Dedifferentiated amniotic fluid mesenchymal stem cell (primary cell): Measurements from ENCODE around the gene KRTAP29-1.
"Not testable (repeated sequence)": the region's sequence is repeated elsewhere in the genome, so short reads cannot be mapped to it uniquely, and the experiment has no call there.

Experiments used
- DNase-seq: peaks from one replicate; pipeline ENCODE4 v3.0.0-alpha.2; 2016; ENCODE audit errors: extremely low spot score

KRTAP29-1 gene

DNA sequence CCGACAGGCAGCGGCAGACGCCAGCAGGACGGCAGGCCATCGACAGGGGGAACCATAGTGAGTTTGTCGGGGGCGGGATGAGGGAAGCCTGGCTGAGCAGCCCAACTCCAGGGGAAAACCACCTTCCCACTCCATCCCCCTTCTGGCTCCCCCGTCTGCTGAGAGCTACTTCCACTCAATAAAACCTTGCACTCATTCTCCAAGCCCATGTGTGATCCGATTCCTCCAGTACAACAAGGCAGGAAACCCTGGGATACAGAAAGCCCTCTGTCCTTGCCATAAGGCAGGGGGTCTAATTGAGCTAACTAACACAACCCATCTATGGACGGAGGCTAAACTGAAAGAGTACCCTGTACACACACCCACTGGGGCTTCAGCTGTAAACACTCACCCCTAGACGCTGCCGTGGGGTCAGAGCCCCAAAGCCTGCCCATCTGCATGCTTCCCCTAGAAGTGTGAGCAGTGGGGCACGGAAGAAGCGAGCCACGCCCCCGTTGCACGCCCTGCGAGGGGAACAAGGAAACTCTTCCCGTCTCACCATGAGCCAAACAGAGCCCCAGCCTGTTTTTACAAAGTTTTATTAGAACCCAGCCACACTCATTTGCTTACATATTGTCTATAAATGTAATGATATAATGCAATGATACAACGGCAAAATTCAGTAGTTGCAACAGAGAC is 4.1 kb downstream of the KRTAP29-1 start:
- no peak for DNase-seq

DNA sequence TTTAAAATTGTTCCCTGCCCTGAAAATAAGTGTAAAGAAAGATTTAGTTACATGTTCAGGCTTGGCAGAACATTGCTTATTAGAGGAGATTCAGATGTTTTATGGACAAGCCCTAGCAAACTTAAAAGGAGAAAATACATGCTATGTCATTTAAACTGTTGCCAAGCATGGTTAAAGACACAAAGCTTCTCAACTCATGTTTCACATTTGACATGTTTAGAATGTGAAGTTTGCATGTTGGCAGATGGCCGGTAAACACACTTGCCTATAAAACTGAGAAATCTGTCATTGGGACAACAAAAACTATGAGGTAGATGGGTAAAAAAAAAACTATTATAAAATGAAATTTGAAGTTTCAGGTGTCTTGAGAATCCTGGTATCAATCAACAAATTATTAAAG is 5.8 kb downstream of the KRTAP29-1 start:
- no peak for DNase-seq

DNA sequence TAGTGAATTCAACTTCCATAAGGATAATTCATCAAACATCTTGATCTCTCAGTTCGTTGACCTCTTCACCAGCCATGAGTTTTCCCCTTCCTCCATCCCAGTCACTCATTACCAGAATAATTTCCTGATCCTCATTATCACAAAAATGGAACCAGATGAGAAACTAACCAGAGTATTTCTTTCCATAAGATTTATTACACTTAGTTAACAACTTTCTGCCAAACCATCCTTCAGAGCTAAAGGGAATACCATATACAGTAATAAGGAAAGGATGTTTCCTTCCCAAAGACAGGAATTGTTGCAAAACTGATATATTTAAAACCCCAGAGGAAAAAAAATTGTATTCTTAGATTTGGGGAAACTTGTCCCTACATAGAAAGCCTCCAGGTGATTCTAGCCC is 8.6 kb downstream of the KRTAP29-1 start:
- DNase-seq = no peak

DNA sequence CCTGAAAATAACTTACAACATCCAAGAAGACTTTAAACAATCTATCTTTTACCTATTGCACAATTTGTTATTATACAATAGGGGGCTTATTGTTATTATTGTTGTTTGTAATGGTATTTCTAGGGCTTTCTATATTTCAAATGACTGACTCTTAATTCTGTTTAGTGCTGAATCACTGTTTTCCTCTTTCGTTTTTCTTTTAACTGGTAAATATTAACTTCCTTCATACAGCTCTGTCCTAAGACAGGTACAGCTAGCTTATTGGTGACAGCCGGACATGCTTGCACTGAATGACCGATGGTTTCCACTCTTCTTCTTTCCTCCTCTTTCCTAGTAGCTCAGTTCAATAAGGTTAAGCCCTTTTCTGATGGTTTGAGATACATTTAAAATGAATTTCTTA is 15.6 kb downstream of the KRTAP29-1 start:
- DNase-seq = no peak

DNA sequence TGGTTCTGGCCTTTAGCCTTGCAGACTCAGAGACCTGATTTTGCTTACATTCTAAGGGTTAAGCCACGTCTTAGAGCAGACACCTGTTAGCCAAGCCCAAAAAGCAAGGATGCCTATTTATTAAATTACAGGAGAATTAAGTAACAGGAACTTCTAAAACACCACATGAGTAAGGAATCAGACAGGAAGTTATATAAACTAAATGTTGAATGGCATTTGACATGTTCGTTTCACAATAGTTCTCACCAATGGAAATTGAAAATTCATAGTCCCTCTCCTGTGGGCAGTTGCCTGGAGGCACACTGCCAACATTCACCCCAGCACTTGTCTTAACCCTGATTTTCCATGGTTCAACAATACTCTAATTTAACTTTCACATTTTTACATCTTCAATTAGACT is 18.1 kb downstream of the KRTAP29-1 start:
- DNase-seq = no peak

DNA sequence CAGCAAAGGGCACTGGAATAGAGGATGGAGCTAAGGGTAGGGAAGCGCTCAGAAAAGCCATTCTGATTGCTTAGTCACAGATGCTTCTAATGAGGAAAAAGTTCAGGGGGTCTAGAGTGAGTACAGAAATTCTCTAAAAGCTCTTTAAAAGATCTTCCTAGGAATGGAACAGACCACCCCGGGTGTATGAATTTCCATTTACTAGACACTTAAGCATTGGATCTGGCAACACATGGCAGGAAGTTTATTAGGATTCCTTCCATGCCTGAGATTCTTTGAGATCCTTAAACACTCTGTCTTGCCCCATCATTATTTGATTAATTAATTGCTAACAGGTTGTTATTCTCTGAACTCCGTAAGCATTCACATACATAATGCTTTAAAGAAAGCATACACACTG is 18.6 kb downstream of the KRTAP29-1 start:
- no peak for DNase-seq

DNA sequence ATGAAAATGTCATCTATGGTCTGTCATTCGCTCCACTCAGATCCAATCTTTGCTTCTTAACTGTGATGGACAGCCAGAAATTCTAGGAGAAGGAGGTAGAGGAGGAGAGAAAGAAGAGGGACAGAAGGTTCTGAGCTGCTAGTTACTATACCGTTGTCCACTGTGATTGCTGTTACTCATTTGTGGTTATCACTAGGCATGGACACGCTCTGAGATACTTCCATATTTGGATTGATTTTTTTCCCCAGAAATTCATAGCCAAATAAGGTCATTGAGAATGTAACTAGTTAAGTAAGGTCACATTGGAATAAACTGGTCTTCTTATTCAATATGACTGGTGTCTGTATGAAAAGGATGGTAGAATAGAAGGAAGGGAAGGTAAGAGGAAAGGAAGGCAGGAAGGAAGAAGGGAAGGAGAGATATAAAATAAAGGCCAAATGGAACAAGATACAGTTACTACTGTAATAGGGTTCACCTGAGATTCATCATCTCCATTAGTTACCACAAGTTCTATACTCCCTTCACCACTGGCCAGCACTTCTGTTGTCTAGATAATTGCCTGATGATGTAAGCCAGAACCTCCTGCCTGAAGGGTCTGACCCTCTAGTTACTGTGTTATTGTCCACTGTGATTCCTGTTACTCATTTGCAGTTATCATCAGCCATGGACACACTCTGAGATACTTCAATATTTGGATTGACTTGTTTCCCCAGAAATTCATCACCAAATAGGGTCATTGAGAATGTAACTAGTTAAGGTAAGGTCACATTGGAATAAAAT is 24.3 kb downstream of the KRTAP29-1 start:
- no peak for DNase-seq

DNA sequence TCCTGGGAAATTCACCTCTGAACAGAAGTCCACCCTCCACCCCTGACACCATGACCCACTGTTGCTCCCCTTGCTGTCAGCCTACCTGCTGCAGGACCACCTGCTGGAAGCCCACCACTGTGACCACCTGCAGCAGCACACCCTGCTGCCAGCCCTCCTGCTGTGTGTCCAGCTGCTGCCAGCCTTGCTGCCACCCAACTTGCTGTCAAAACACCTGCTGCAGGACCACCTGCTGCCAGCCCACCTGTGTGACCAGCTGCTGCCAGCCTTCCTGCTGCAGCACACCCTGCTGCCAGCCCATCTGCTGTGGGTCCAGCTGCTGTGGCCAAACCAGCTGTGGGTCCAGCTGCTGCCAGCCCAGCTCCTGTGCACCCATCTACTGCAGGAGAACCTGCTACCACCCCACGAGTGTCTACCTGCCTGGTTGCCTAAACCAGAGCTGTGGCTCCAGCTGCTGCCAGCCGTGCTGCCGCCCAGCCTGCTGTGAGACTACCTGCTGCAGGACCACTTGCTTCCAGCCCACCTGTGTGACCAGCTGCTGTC is 26.9 kb downstream of the KRTAP29-1 start, which contains the start of gene KRTAP9-7:
Gene KRTAP9-7, plus strand, starts transcription at position 51 of the 543 bp plus-strand sequence. Its CDS starts 0 bp downstream, at position 51.
- DNase-seq = not testable (repeated sequence)

DNA sequence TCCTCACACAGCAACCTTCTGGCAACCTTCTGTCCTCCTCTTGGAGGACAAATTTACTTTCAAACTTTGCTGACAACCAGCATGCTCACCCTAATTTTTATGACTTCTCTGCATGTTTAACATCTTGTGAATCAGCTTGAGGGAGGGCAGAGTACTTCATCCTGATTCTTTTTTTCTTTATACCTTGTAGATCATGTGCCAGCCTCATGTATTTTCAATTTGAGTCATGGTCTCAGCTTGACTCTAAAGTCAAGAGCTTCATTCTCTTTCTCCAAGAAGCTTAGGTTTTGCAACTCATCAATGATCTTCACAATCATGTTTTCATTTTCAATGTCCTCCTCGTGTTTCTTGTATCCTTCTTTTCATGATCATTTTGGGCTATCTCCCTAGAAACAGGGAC is 30.8 kb downstream of the KRTAP29-1 start:
- DNase-seq = no peak

DNA sequence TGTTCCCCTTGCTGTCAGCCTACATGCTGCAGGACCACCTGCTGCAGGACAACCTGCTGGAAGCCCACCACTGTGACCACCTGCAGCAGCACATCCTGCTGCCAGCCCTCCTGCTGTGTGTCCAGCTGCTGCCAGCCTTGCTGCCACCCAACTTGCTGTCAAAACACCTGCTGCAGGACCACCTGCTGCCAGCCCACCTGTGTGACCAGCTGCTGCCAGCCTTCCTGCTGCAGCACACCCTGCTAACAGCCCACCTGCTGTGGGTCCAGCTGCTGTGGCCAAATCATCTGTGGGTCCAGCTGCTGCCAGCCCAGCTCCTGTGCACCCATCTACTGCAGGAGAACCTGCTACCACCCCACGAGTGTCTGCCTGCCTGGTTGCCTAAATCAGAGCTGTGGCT is 31.3 kb downstream of the KRTAP29-1 start:
- DNase-seq = not testable (repeated sequence)

DNA sequence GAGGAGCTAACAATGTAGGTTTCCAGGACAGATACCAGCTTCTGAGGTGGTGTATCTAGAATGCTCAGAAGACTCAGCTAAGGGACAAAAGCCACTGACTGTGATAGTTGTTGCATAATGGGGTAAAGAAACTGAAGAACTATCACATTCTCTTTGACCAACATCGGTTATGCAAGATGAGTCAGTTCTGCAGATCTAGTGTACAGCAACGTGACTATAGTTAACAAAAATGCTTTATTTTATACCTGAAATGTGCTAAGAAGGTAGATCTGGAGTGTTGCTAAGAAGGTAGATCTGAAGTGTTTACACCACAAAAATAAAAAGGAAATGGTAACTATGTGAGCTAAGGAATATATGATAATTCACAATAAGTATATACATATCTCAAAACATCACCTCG is 34.9 kb downstream of the KRTAP29-1 start:
- no peak for DNase-seq

DNA sequence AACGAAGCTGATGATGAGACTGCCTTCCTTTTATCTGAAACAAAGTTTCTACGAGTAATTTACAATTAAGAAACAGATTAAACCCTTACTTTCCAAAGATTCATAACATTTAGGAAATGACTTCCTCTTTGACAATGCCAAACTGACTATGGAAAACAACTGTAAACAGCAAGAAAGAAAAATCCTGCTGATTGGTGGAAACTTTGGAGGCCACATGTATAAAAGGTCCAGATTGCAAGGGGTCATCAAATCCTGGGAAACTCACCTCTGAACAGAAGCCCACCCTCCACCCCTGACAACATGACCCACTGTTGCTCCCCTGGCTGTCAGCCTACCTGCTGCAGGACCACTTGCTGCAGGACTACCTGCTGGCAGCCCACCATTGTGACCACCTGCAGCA is 37.6 kb downstream of the KRTAP29-1 start, which contains the start of gene KRTAP9-6:
Gene KRTAP9-6, plus strand, starts transcription at position 301 of the 400 bp plus-strand sequence. Its CDS starts 0 bp downstream, at position 301.
- DNase-seq = no peak

DNA sequence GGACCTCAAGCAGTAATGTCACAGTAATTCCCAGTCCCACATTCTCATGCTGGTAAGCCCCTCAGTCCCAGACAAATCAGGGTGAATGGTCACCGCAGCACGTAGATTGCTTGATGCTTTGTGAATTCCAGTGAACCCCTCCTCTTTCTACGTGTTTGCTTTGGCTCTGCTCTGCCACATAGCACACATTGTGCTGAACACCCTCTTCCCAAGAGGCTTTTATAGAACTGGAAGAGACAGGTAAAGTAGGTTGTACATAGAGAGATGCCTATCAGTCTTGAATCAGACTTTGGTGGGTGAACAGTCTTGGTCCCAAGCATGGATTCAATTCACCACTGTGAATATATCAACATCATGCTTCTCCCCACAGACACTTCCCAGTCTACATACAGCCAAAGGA is 38.1 kb downstream of the KRTAP29-1 start:
- no peak for DNase-seq

DNA sequence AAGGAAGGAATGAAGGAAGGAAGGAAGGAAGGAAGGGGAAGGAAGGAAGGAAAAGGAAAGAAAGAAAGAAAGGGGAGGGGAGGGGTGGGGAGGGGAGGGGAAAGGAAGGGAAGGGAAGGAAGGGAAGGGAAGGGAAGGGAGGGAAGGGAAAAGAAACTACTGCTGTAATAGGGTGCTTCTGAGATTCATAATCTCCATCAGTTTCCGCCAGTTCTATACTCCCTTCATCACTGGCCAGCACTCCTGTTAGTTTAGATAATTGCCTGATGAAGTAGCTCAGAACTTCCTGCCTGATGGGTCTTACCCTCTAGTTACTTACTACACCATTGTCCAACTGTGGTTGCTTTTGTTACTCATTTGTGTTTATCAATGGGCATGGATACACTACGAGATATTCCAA is 39.4 kb downstream of the KRTAP29-1 start:
- DNase-seq = no peak

DNA sequence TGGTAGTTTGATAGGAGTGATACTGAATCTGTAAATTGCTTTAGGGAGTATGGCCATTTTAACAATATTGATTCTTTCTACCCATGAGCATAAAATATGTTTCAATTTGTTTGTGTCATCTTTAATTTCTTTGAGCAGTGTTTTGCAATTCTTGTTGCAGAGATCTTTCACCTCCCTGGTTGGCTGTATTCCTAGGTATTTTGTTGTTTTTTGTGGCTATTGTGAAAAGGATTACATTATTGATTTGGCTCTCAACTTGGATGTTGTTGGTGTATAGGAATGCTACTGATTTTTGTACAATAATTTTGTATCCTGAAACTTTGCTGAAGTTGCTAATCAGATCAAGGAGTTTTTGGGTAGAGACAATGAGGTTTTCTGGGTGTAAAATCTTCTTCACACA is 44.2 kb downstream of the KRTAP29-1 start:
- DNase-seq = no peak

DNA sequence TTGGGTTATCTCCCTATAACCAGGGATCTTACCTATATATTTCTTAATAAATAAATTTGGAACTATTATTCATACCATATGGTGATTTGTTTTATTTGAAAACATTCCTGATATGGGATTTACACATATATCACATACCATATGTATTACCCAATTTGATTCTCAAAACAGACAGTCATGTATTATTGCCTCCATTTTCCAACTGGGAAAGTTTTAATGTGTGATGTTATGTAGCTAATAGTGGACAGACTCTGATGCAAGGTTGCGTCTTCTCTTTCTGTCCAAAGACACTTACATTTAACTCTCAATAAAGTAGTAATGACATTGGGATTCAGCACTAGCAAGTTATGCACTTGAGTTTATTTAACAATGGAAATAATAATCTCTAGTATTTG is 46.4 kb downstream of the KRTAP29-1 start:
- no peak for DNase-seq

DNA sequence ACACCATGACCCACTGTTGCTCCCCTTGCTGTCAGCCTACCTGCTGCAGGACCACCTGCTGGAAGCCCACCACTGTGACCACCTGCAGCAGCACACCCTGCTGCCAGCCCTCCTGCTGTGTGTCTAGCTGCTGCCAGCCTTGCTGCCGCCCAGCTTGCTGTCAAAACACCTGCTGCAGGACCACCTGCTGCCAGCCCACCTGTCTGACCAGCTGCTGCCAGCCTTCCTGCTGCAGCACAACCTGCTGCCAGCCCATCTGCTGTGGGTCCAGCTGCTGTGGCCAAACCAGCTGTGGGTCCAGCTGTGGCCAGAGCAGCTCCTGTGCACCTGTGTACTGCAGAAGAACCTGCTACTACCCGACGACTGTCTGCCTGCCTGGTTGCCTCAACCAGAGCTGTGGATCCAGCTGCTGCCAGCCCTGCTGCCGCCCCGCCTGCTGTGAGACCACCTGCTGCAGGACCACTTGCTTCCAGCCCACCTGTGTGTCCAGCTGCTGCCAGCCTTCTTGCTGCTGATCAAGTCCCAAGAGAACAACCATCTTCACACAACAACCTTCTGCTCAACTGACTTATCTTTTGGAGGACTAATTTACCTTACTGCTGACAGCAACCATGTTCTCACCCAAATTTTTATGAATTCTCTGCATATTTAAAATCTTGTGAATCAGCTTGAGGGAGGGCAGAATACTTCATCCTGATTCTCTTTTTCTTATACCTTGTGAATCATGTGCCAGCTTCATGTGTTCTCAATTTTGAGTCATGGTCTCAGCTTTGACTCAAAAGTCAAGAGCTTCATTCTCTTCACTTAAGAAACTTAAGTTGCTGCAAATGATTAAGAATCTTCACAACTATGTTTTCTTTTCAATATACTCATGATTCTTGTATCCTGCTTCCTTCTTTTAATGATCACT is 47.0 kb downstream of the KRTAP29-1 start, which contains the start of gene KRTAP9-9:
Gene KRTAP9-9, plus strand, starts transcription at position 4 of the 910 bp plus-strand sequence.
- not testable (repeated sequence) for DNase-seq

DNA sequence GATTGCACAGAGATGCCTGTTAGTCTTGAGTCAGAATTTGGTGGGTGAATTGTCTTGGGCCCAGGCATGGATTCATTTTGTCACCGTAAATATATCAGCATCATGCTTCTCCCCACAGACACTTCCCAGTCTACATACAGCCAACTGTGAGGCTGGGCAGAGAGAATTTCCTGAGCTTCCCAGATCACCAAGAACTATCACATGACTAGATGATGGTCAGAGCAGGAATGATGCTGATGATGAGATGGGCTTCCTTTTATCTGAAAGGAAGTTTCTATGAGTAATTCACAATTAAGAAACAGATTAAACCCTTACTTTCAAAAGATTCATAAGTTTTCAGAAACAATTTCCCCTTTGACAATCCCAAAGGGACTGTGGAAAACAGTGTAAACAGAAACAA is 47.8 kb downstream of the KRTAP29-1 start:
- no peak for DNase-seq
